Naive thymus-derived CD8-positive, alpha-beta T cell (primary cell): ENCODE results near the gene CD27. TPM values are rescaled to one million over a fixed set of nuclear protein-coding genes. Genes with fewer than 3 reads are reported as not detected.
"Not testable (repeated sequence)": the region's sequence is repeated elsewhere in the genome, so short reads cannot be mapped to it uniquely, and the experiment has no call there.

Source experiments
- ATAC-seq, 2 donors: fragments of 150-1000 bp; cut with Tn5 transposase in 1 of 2; sonication (Bioruptor Pico), chemical (Tn5 transposase) in 1 of 2; 1 replicate in 1 of 2; 2 replicates in 1 of 2; pipeline ENCODE4 v1.10.0; 2021; ENCODE audit warnings: mild to moderate bottlenecking in 2 of 2, moderate library complexity in 2 of 2
- POLR2A ChIA-PET: fragments of 350-600 bp; sonication (Branson Sonifier 250); formaldehyde crosslinking; loops from one replicate; lab custom pipeline; 2021; ENCODE audit warnings: antibody characterized with exemption; lab: Charles Lee
- DNase-seq, 10 donors: peaks; one replicate each; pipeline versions ENCODE4 v3.0.0 to v3.0.0-alpha.2; 2020 to 2022
- H3K27ac Mint-ChIP-seq, 10 donors: one replicate each; pipeline ENCODE4 v1.8.0; 2020 to 2022; ENCODE audit warnings: mild to moderate bottlenecking in 10 of 10, mixed read lengths in 10 of 10, moderate library complexity in 4 of 10, inconsistent platforms in 1 of 10
- H3K27me3 Mint-ChIP-seq, 5 donors: one replicate each; pipeline ENCODE4 v1.8.0; 2021 to 2022; ENCODE audit warnings: mixed read lengths in 5 of 5
- H3K36me3 Mint-ChIP-seq, 3 donors: one replicate each; pipeline ENCODE4 v1.8.0; 2020 to 2022; ENCODE audit warnings: mixed read lengths in 3 of 3, mild to moderate bottlenecking in 2 of 3, inconsistent platforms in 1 of 3
- H3K4me1 Mint-ChIP-seq, 4 donors: one replicate each; pipeline ENCODE4 v1.8.0; 2021 to 2022; ENCODE audit warnings: mixed read lengths in 4 of 4
- H3K4me3 Mint-ChIP-seq, 10 donors: one replicate each; pipeline ENCODE4 v1.8.0; 2020 to 2022; ENCODE audit warnings: mild to moderate bottlenecking in 10 of 10, mixed read lengths in 10 of 10, moderate library complexity in 6 of 10, inconsistent platforms in 1 of 10
- H3K9me3 Mint-ChIP-seq, 9 donors: one replicate each; pipeline ENCODE4 v1.8.0; 2020 to 2022; ENCODE audit warnings: mixed read lengths in 9 of 9, mild to moderate bottlenecking in 3 of 9, inconsistent platforms in 1 of 9, moderate library complexity in 1 of 9
- polyA plus RNA-seq, 3 donors: library from polyadenylated mRNA; unstranded; fragments of 300-500 nt; fragmentation: Illumina TruSeq; gene quantifications; one replicate each; pipeline ENCODE4 v1.2.3, GENCODE V29; 2021
- total RNA-seq, 8 experiments: library from RNA in 2 of 8; stranded (reverse) in 2 of 8; gene quantifications; one replicate each; pipeline ENCODE4 v1.2.3 and lab custom pipeline; 2021 to 2026

CD27 gene
- total and polyA plus RNA-seq, 5 experiments from 2014 or later: 149 to 632 (median 391) TPM

DNA sequence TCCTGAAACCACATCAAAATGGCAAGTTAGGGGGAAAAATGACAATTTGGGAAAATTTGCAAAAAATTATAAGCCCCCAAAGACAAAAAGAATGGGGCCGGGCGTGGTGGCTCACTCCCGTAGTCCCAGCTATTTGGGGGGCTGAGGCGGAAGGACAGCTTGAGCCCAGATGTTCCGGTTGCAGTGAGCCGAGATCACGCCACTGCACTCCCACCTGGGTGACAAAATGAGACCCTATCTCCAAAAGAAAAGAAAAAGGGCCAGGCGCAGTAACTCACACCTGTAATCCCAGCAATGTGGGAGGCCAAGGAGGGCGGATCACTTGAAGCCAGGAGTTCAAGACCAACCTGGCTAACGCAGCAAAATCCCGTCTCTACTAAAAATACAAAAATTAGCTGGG, 27.7 kb downstream of the CD27 start:
- POLR2A ChIA-PET: interaction anchor here (0.6 to 5.6 kb wide), 4 partner anchors 11 to 228 kb away, joined by 4 to 104 read pairs (median 79); partner anchors contain the start of genes GAPDH, MRPL51 and NCAPD2
- peak overlapping the region in 3 of 10 donors; percentile 16 to 95 (median 34) for H3K27ac Mint-ChIP-seq
- H3K9me3 Mint-ChIP-seq: no peaks in the 10 kb centered on the region
- H3K4me3 Mint-ChIP-seq: peak overlapping the region in 1 of 10 donors; percentile 89
- peaks cover 0 to 7% (median 0%) of the 10 kb centered on the region in 3 donors for H3K36me3 Mint-ChIP-seq
- DNase-seq (no peak), ATAC-seq (no peak)
- peaks cover 0 to 2% (median 0%) of the 10 kb centered on the region in 5 donors for H3K27me3 Mint-ChIP-seq
- peaks cover 21 to 35% (median 33%) of the 10 kb centered on the region in 4 donors for H3K4me1 Mint-ChIP-seq

DNA sequence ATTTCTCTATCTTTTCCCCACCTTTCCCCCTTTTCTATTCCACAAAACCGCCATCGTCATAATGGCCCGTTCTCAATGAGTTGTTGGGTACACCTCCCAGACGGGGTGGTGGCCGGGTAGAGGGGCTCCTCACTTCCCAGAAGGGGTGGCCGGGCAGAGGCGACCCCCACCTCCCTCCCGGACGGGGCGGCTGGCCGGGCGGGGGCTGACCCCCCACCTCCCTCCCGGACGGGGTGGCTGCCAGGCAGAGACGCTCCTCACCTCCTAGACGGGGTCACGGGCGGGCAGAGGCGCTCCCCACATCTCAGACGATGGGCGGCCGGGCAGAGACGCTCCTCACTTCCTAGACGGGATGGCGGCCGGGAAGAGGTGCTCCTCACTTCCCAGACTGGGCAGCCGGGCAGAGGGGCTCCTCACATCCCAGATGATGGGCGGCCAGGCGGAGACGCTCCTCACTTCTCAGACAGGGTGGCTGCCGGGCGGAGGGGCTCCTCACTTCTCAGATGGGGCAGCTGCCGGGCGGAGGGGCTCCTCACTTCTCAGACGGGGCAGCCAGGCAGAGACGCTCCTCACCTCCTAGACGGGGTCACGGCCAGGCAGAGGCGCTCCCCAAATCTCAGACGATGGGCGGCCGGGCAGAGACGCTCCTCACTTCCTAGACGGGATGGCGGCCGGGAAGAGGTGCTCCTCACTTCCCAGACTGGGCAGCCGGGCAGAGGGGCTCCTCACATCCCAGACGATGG, 30.6 kb downstream of the CD27 start:
- H3K9me3 Mint-ChIP-seq, H3K36me3 Mint-ChIP-seq, POLR2A ChIA-PET, H3K27me3 Mint-ChIP-seq, DNase-seq, H3K27ac Mint-ChIP-seq, ATAC-seq, H3K4me3 Mint-ChIP-seq: not testable (repeated sequence)
- peaks cover 6 to 11% (median 8%) of the 10 kb centered on the region in 4 donors for H3K4me1 Mint-ChIP-seq

DNA sequence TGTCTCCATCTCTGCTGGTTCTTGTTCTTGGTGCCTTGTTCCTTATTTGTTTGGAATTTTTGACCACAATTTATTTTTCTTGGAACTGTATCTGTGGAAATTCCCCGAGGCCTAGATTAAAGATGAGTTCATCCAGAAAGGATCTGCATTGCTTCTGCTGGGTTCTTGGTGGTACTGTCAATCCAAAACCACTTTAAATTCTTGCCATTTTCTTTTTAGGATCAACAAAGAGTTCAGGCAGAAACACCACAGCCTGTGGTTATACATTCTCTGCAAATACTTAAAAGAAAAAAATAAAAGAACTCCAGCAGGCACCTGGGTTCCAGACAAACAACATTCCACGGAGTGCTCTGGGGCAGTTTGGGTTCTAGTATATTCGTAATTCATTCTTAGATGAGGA, 31.7 kb downstream of the CD27 start:
- POLR2A ChIA-PET: interaction anchor here (0.6 kb wide), 1 partner anchor 12 kb away, joined by 4 read pairs; no protein-coding TSS in a partner anchor
- H3K27ac Mint-ChIP-seq: peak overlapping the region in 1 of 10 donors; percentile 20
- no peaks in the 10 kb centered on the region for H3K9me3 Mint-ChIP-seq
- DNase-seq: no peak
- ATAC-seq: no peak
- no peak overlapping the region for H3K4me3 Mint-ChIP-seq
- H3K27me3 Mint-ChIP-seq: peaks cover 0 to 2% (median 0%) of the 10 kb centered on the region in 5 donors
- no peaks in the 10 kb centered on the region for H3K36me3 Mint-ChIP-seq
- peaks cover 0 to 4% (median 1%) of the 10 kb centered on the region in 4 donors for H3K4me1 Mint-ChIP-seq

DNA sequence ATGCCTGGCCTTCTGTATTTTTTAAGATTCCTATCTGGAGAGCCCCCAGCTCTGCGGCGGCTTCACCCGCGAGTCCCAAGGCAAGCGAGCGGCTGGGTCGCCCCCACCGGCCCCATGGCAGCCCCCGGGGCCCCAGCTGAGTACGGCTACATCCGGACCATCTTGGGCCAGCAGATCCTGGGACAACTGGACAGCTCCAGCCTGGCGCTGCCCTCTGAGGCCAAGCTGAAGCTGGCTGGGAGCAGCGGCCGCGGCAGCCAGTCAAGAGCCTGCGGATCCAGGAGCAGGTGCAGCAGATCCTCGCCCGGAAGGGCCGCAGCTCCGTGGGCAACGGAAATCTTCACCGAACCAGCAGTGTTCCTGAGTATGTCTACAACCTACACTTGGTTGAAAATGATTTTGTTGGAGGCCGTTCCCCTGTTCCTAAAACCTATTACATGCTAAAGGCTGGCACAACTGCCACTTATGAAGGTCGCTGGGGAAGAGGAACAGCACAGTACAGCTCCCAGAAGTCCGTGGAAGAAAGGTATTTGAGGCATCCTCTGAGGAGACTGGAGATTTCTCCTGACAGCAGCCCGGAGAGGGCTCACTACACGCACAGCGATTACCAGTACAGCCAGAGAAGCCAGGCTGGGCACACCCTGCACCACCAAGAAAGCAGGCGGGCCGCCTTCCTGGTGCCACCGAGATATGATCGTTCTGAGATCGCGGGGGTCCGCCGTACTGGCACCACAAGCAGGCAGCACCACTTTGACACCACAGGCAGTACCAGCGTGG, 33.0 kb downstream of the CD27 start:
- H3K27me3 Mint-ChIP-seq, H3K4me3 Mint-ChIP-seq, H3K4me1 Mint-ChIP-seq, DNase-seq, H3K36me3 Mint-ChIP-seq, ATAC-seq, POLR2A ChIA-PET, H3K9me3 Mint-ChIP-seq, H3K27ac Mint-ChIP-seq: not testable (repeated sequence)

DNA sequence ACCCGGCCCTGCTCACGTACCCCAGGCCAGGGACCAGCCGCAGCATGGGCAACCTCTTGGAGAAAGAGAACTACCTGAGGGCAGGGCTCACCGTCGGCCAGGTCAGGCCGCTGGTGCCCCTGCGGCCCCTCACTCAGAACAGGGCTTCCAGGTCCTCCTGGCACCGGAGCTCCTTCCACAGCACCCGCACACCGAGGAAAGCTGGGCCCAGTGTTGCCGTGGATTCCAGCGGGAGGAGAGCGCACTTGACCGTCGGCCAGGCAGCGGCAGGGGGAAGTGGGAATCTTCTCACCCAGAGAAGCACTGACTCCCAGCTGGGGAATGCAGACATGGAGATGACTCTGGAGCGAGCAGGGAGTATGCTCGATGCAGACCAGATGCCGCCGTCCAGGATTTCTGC, 33.7 kb downstream of the CD27 start:
- DNase-seq: no peak
- Mint-ChIP-seq H3K9me3 (no peaks in the 10 kb centered on the region), H3K4me3 (no peak overlapping the region), H3K36me3 (no peaks in the 10 kb centered on the region), H3K27ac (no peak overlapping the region), H3K4me1 (no peaks in the 10 kb centered on the region), H3K27me3 (peaks cover 0 to 2% (median 0%) of the 10 kb centered on the region in 5 donors)
- POLR2A ChIA-PET: no interaction called here
- no peak for ATAC-seq

DNA sequence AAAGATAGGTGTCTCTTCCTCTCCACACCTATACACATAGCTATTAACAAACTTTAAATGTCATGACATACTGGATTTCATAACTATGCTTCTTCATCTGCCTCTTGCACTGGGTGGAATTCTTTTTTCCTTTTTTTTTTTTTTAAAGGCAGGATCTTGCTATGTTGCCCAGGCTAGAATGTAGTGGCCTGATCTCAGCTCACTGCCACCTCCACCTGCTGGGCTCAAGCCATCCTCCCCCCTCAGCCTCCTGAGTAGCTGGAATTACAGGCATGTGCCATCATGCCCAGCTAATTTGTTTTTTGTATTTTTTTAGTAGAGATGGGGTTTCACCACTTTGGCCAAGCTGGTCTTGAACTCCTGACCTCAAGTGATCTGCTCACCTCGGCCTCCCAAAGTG, 43.5 kb downstream of the CD27 start:
- H3K4me3 Mint-ChIP-seq: no peak overlapping the region
- DNase-seq (no peak), ATAC-seq (no peak)
- no peaks in the 10 kb centered on the region for H3K9me3 Mint-ChIP-seq
- peaks cover 0 to 22% (median 5%) of the 10 kb centered on the region in 3 donors for H3K36me3 Mint-ChIP-seq
- no peak overlapping the region for H3K27ac Mint-ChIP-seq
- H3K4me1 Mint-ChIP-seq: peaks cover 0 to 16% (median 7%) of the 10 kb centered on the region in 4 donors
- POLR2A ChIA-PET: interaction anchor here (0.6 to 1.4 kb wide), 7 partner anchors 12 to 107 kb away, joined by 3 to 4 read pairs (median 3); partner anchors contain the start of gene VAMP1
- H3K27me3 Mint-ChIP-seq: peaks cover 0 to 3% (median 0%) of the 10 kb centered on the region in 5 donors

DNA sequence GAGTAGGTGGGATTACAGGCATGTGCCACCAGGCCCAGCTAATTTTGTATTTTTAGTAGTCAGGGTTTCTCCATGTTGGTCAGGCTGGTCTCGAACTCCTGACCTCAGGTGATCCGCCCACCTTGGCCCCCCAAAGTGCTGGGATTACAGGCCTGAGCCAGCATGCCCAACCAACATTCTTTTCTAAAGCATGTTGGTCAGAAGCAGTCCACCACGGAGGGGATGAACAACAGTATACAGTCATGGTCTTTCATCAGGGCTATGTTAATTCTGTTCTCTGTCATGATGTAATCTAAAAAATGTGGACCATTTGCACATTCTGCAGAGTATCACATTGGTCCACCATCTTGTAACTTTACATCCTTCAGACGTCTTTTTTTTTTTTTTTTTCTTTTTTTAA, 44.7 kb downstream of the CD27 start:
- no peak for DNase-seq
- H3K9me3 Mint-ChIP-seq: no peaks in the 10 kb centered on the region
- ATAC-seq: no peak
- no peak overlapping the region for H3K4me3 Mint-ChIP-seq
- H3K27ac Mint-ChIP-seq: no peak overlapping the region
- H3K4me1 Mint-ChIP-seq: peaks cover 5 to 23% (median 10%) of the 10 kb centered on the region in 4 donors
- peaks cover 0 to 22% (median 5%) of the 10 kb centered on the region in 3 donors for H3K36me3 Mint-ChIP-seq
- POLR2A ChIA-PET: interaction anchor here (1.0 kb wide), 1 partner anchor 19 kb away, joined by 3 read pairs; the partner anchor contains the start of gene VAMP1
- peaks cover 0 to 3% (median 0%) of the 10 kb centered on the region in 5 donors for H3K27me3 Mint-ChIP-seq

DNA sequence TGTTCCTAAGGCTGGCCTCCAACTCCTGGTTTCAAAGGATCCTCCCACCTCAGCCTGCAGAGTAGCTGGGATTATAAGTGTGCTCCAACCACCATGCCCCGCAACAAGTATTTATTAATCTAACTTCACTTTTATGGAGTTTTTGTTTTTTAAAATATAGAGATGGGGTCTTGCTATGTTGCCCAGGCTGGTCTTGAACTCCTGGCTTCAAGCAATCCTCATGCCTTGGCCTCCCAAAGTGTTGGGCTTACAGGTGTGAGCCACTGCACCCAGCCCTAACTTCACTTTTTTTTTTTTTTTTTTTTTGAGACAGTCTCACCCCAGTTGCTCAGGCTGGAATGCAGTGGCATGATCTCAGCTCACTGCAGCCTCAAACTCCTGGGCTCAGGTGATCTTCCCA, 45.9 kb downstream of the CD27 start:
- H3K4me1 Mint-ChIP-seq: peaks cover 15 to 35% (median 21%) of the 10 kb centered on the region in 4 donors
- not testable (repeated sequence) for H3K27ac Mint-ChIP-seq, H3K4me3 Mint-ChIP-seq, H3K27me3 Mint-ChIP-seq, ATAC-seq, H3K9me3 Mint-ChIP-seq, DNase-seq
- POLR2A ChIA-PET: interaction anchor here (1.0 to 7.2 kb wide), 2 partner anchors 21 kb away, joined by 3 to 104 read pairs; partner anchors contain the start of gene VAMP1
- peaks cover 0 to 25% (median 5%) of the 10 kb centered on the region in 3 donors for H3K36me3 Mint-ChIP-seq

DNA sequence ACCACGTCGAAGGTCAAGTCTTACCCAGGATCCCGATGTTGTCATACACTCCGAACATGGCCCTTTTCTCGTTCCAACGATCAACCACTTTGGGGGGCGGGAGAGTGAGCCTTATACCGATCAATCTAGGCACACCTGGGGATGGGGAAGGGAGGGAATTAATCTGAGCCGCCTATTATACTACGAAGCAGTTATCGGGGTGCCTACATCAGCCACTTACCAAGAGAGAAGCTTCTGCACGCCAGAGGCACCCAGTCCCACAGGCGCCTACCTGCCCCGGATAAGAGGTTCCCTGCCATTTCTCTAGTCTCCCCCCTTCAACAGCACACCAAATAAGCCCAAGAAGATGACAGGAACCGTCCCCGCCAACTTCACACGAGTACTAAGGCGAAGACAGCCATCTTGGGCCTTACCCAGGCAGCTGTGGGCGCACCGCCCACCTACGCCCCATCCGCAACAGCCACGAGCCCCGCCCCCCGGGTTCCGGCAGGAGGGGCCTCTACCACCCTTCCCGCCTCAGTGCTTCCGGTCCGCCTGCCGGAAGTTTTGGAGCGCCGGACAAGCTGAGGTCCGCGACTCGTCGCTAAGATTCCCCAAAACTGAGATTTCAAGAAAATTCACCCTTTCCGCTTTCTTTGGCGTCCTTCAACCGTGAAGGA, 48.2 kb downstream of the CD27 start, which contains the start of gene MRPL51:
TSS of gene MRPL51 (minus strand) at position 425 of the 659 bp plus-strand sequence. CDS start at position 299, 126 bp downstream.
- peaks cover 15 to 50% (median 35%) of the 10 kb centered on the region in 4 donors for H3K4me1 Mint-ChIP-seq
- POLR2A ChIA-PET: interaction anchor here (0.7 to 7.2 kb wide), 32 partner anchors 10 to 380 kb away, joined by 3 to 104 read pairs (median 5); partner anchors contain the start of genes CD27, COPS7A, GAPDH and SPSB2
- H3K9me3 Mint-ChIP-seq: no peaks in the 10 kb centered on the region
- H3K27ac Mint-ChIP-seq: peak within 1 kb of the TSS; percentile 94 to 100 (median 97)
- H3K27me3 Mint-ChIP-seq: peaks cover 0 to 2% (median 0%) of the 10 kb centered on the region in 5 donors
- ATAC-seq (peak; percentile 77 to 79), DNase-seq (peak; percentile 89 to 98 (median 96))
- H3K36me3 Mint-ChIP-seq: peaks cover 0 to 37% (median 5%) of the 10 kb centered on the region in 3 donors
- H3K4me3 Mint-ChIP-seq: peak within 1 kb of the TSS; percentile 91 to 99 (median 98)

DNA sequence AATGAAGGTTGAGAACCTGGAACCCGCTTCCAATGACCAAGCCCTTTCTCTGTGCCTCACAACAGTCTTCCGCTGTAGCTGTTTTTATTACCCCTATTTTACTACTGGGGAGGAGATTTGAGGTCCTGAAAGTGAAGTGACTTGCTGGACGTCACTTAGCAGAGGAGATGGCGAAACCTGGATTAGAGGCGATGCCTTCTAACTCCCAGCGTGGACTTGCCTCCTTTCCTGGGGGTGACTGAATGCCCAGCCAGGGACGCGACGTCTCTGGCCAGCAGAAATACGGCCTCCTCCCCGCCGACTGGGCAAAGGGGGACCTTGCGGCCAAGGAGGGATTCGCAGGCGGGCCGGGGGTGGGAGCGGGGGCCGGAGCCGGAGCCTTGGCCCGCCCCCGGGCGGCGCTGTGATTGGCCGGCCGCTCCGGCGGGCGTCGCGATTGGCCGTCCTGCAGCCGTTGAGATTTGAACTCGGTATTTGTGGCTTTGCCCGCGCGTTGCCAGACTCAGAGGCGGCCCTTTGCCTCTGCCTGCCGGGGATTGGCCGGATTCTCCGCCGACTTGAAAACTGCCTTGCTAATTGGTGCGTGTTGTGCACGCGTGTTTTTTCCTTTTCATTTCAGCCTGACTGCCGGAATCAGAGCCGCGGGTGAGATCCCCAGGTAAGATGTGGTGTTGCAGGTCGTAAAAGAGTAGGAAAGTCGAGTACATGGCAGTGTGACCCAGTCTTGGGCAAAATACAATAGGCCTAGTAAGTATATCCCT, 48.9 kb downstream of the CD27 start, which contains the start of gene NCAPD2:
TSS of gene NCAPD2 (plus strand) at position 606 of the 761 bp plus-strand sequence. CDS start 997 bp downstream, outside the sequence.
- Mint-ChIP-seq H3K36me3 (peaks cover 0 to 42% (median 5%) of the 10 kb centered on the region in 3 donors), H3K4me3 (peak within 1 kb of the TSS; percentile 91 to 99 (median 98)), H3K27me3 (no peaks in the 10 kb centered on the region), H3K4me1 (peaks cover 15 to 50% (median 37%) of the 10 kb centered on the region in 4 donors), H3K27ac (peak within 1 kb of the TSS; percentile 94 to 100 (median 97)), H3K9me3 (no peaks in the 10 kb centered on the region)
- ATAC-seq (peak; percentile 83 to 87), DNase-seq (peak; percentile 89 to 97 (median 95))
- POLR2A ChIA-PET: interaction anchor here (0.7 to 7.2 kb wide), 32 partner anchors 11 to 379 kb away, joined by 3 to 104 read pairs (median 6); partner anchors contain the start of genes CD27, COPS7A, GAPDH and SPSB2

DNA sequence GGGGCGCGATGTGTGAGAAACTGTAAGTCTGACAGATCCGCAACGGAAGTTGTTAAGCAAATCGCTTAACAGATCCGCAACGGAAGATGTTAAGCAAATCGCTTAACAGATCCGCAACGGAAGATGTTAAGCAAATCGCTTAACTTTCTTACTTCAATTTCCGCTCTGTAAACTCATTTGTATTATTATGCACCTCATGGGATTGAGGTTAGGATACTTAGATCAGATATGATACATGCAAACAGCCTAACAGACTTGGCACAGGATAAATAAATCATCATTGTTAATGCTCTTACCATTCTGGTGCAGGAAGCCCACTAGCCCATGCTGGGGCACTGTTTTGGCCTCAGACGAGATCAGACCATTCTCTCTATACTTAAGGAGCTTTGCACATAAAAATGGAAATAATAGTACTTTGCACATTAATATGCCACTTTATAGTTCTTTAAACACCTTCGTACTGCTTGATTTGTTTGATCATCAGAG, 49.5 kb downstream of the CD27 start:
- H3K27ac Mint-ChIP-seq: peak overlapping the region; percentile 13 to 98 (median 96)
- DNase-seq (peak in 1 of 10 donors; percentile 54), ATAC-seq (peak; percentile 1 to 3)
- peak overlapping the region; percentile 91 to 99 (median 98) for H3K4me3 Mint-ChIP-seq
- peaks cover 0 to 45% (median 5%) of the 10 kb centered on the region in 3 donors for H3K36me3 Mint-ChIP-seq
- no peaks in the 10 kb centered on the region for H3K27me3 Mint-ChIP-seq
- H3K9me3 Mint-ChIP-seq: no peaks in the 10 kb centered on the region
- POLR2A ChIA-PET: interaction anchor here (0.7 to 7.2 kb wide), 8 partner anchors 25 to 158 kb away, joined by 3 to 104 read pairs (median 6); partner anchors contain the start of genes GAPDH, TNFRSF1A and VAMP1
- H3K4me1 Mint-ChIP-seq: peaks cover 15 to 50% (median 37%) of the 10 kb centered on the region in 4 donors
